BE2C (cell line): ENCODE data around the gene PRXL2B.
"Not testable (repeated sequence)": the region's sequence is repeated elsewhere in the genome, so short reads cannot be mapped to it uniquely, and the experiment has no call there.

Source experiments
- DNase-seq: peaks from one replicate; pipeline ENCODE4 v3.0.0-alpha.2; 2020
- H3K27me3 ChIP-seq: fragments of 250-450 bp; sonication (Bioruptor Pico); 2 replicates; pipeline ENCODE4 v1.5.1; 2020; ENCODE audit warnings: mild to moderate bottlenecking
- H3K36me3 ChIP-seq: fragments of 250-450 bp; sonication (Bioruptor Pico); 2 replicates; pipeline ENCODE4 v1.5.1; 2020; ENCODE audit warnings: mild to moderate bottlenecking
- H3K4me1 ChIP-seq: fragments of 250-450 bp; sonication (Bioruptor Pico); 2 replicates; pipeline ENCODE4 v1.5.1; 2020
- H3K4me3 ChIP-seq: 2 replicates; pipeline ENCODE4 v1.5.1; 2011; ENCODE audit warnings: low read depth, low read length
- H3K9me3 ChIP-seq: fragments of 250-450 bp; sonication (Bioruptor Pico); 2 replicates; pipeline ENCODE4 v1.5.1; 2020
- TF ChIP-seq, protein P1 (sequence below): IDR thresholded peaks from 2 replicates; pipeline ENCODE4 v1.5.1; 2012; ENCODE audit warnings: mild to moderate bottlenecking, low read depth, low read length

Gene PRXL2B

GRCh38 chr1:2564815-2565374 is 21.7 kb upstream of the PRXL2B start:
- Histone ChIP-seq H3K4me1 (no peaks in the 10 kb centered on the region), H3K27me3 (no peaks in the 10 kb centered on the region), H3K9me3 (no peaks in the 10 kb centered on the region), H3K4me3 (no peak overlapping the region), H3K36me3 (no peaks in the 10 kb centered on the region)
- DNase-seq: no peak
- TF ChIP-seq, protein P1, sequence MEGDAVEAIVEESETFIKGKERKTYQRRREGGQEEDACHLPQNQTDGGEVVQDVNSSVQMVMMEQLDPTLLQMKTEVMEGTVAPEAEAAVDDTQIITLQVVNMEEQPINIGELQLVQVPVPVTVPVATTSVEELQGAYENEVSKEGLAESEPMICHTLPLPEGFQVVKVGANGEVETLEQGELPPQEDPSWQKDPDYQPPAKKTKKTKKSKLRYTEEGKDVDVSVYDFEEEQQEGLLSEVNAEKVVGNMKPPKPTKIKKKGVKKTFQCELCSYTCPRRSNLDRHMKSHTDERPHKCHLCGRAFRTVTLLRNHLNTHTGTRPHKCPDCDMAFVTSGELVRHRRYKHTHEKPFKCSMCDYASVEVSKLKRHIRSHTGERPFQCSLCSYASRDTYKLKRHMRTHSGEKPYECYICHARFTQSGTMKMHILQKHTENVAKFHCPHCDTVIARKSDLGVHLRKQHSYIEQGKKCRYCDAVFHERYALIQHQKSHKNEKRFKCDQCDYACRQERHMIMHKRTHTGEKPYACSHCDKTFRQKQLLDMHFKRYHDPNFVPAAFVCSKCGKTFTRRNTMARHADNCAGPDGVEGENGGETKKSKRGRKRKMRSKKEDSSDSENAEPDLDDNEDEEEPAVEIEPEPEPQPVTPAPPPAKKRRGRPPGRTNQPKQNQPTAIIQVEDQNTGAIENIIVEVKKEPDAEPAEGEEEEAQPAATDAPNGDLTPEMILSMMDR: no peak

DNA sequence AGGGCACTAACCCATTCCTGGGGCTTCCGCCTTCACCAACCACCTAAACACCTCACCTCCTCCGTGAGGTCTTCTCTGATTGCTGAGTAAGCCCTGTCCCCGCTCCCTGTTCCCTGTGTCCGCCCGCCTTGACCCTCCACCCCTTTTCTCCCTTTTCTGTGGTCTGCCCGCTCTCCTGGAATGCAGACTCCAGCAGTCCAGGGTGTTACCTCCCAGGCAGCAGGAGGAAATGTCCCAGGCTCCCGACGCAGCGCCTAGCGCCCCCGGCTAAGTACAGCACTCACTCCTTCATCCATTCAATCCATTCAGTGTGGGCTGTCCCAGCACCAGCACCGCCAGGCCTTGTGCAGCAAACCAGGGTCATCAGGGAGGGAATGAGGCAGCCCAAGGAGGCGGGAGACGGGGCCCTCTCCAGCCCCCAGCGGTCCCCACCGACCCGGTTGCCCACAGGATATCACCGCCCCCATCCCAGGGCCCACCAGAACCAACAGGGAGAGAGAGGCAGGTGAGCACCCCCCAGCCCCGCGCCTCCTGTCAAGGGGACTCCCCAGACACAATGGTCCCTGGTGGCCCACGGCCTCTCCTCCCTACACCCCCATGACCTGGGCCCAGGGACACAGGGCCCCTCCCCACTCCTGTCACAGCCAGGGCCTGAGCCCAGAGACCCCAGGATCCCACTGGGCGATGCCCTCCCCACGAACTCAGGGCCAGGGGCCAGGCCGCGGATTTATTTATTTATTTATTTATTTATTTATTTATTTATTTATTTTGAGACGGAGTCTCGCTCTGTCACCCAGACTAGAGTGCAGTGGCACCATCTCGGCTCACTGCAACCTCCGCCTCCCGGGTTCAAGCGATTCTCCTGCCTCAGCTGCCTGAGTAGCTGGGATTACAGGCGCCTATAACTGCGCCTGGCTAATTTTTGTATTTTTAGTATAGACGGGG is 20.2 kb upstream of the PRXL2B start:
- TF ChIP-seq, protein P1: no peak
- no peaks in the 10 kb centered on the region for H3K36me3 ChIP-seq
- H3K4me3 ChIP-seq: no peak overlapping the region
- H3K9me3 ChIP-seq: no peaks in the 10 kb centered on the region
- no peaks in the 10 kb centered on the region for H3K27me3 ChIP-seq
- H3K4me1 ChIP-seq: no peaks in the 10 kb centered on the region
- no peak for DNase-seq

- no peaks in the 10 kb centered on the region for H3K27me3 ChIP-seq
Observed at GRCh38 chr1:2567083-2567679, 19.4 kb upstream of the PRXL2B start.

DNA sequence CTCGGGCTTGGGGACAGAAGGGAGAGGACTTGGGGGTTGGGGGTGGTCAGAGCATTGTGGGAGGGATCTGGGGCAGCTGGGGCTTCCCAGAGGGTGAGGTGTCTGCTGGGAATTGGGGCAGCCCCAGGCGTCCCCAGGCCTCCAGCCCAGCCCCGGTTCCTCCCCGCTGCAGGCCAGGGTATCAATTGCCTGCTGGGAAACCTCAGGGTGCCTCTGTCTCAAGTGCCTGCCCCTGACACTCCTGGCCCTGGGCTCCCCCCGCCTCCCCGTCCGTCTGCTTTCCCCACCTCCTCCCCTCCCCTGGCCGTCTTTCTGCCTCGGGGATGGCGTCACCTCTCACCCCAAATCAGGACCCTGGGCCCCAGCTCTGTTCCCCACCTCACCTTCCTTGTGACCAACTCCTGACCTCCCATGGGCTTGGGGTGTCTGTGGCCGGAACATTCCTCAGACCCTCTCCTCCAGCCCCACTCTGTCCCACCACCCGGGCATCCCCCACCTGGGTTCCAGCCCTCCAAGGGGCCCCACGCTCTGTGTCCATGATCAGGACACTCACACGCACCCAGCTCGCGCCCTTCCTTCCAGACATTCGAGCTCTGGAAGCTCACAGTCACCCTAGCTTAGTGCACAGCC is 18.3 kb upstream of the PRXL2B start:
- H3K4me3 ChIP-seq, H3K36me3 ChIP-seq, H3K9me3 ChIP-seq, DNase-seq, H3K27me3 ChIP-seq, H3K4me1 ChIP-seq: not testable (repeated sequence)

More at GRCh38 chr1:2567083-2567679, 19.4 kb upstream of the PRXL2B start:
- H3K4me3 ChIP-seq: no peak overlapping the region
- TF ChIP-seq, protein P1: no peak
- no peaks in the 10 kb centered on the region for H3K4me1 ChIP-seq
- no peaks in the 10 kb centered on the region for H3K36me3 ChIP-seq
- no peak for DNase-seq
- no peaks in the 10 kb centered on the region for H3K9me3 ChIP-seq

DNA sequence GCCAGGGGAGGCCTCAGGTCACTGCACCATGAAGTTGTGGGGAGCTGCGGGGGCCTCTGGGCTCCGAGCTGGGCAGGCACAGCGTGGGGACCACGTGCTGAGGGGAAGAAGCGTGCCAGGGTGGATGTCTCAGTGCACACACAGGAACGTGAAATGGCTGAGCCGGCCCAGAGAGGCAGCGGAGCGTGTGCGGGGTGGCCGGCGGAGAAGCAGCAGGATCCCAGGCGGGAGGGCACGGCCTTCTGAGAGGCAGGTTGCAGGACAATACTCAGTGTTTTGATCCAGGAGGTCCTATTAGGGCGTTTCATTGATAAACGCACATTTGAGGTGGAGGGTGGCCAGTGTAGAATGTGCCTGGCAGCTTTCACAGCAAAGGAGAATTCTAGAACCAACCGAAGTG is 17.5 kb upstream of the PRXL2B start:
- Histone ChIP-seq H3K4me1 (no peaks in the 10 kb centered on the region), H3K36me3 (no peaks in the 10 kb centered on the region), H3K9me3 (no peaks in the 10 kb centered on the region)

DNA sequence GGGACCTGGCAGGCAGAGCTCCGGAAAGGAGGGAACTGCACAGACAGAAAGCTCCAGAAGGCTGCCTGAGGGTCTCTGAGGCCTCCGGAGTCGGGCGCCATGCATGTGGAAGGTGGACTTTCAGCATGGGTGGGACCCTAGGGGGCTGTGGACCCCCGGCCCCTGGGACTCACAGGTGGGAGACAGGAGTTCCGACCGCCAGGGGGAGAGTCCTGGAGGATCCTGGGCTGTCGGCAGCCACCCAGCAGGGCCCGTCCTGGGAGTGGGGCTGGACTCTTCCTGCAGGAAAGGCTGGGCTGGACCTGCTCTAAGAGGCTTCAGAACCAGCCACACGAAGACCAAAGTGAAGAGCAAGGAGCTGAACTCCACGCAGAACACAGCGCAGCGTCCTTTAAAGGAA is 16.9 kb upstream of the PRXL2B start:
- not testable (repeated sequence) for H3K36me3 ChIP-seq, H3K9me3 ChIP-seq, DNase-seq, H3K4me3 ChIP-seq, H3K27me3 ChIP-seq, H3K4me1 ChIP-seq

More for the DNA sequence above, 17.5 kb upstream of the PRXL2B start:
- TF ChIP-seq, protein P1: no peak
- Histone ChIP-seq H3K4me3 (no peak overlapping the region), H3K27me3 (no peaks in the 10 kb centered on the region)
- no peak for DNase-seq

DNA sequence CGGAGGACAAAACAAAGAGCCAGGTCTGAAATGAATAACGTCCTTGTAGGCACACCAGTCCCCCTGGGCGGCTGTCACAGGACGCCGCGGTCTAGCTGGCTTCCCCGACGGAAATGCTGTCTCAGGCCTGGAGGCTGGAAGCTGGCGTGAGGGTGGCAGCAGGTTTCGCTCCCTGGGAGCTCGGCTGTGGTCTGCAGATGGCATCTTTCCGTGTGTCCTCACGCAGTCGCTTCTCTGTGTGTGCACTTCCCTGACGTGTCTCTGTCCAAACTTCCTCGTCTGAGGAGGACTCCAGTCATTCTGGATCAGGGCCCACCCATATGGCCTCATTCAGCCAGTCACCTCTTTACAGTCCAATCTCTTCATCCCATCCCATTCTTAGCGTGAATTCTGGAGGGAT is 16.2 kb upstream of the PRXL2B start:
- Histone ChIP-seq H3K4me1 (no peaks in the 10 kb centered on the region), H3K9me3 (no peaks in the 10 kb centered on the region), H3K27me3 (no peaks in the 10 kb centered on the region), H3K4me3 (no peak overlapping the region), H3K36me3 (no peaks in the 10 kb centered on the region)
- no peak for DNase-seq
- TF ChIP-seq, protein P1: no peak
